NCI-H146 treated with DMSO at 0.1 percent for 48 hours (cell line): Measurements from ENCODE around the gene SLC35E3.
"Not testable (repeated sequence)": the region's sequence is repeated elsewhere in the genome, so short reads cannot be mapped to it uniquely, and the experiment has no call there.

ENCODE experiments used
- DNase-seq: peaks from one replicate; lab custom pipeline; 2025; ENCODE audit not compliant: unreplicated experiment; lab: John Stamatoyannopoulos, UW

SLC35E3 gene

GRCh38 chr12:68811573-68811972 is 65.6 kb downstream of the SLC35E3 start:
- DNase-seq: not testable (repeated sequence)

- DNase-seq: no peak
Measured at GRCh38 chr12:68812553-68813241, 66.7 kb downstream of the SLC35E3 start.

GRCh38 chr12:68813242-68813593 is 67.2 kb downstream of the SLC35E3 start:
- no peak for DNase-seq

- no peak for DNase-seq
Measured at GRCh38 chr12:68814490-68815231, 68.7 kb downstream of the SLC35E3 start.

GRCh38 chr12:68815232-68815927 is 69.4 kb downstream of the SLC35E3 start:
- no peak for DNase-seq

- DNase-seq: no peak
Measured at GRCh38 chr12:68815928-68816800, 70.2 kb downstream of the SLC35E3 start.

GRCh38 chr12:68819481-68819880 is 73.5 kb downstream of the SLC35E3 start:
- DNase-seq: not testable (repeated sequence)

- no peak for DNase-seq
Measured at GRCh38 chr12:68821357-68822188, 75.6 kb downstream of the SLC35E3 start.

- DNase-seq: no peak
Measured at GRCh38 chr12:68823696-68824095, 77.7 kb downstream of the SLC35E3 start.

GRCh38 chr12:68824131-68824530 is 78.2 kb downstream of the SLC35E3 start:
- DNase-seq: no peak

- no peak for DNase-seq
Measured at GRCh38 chr12:68824597-68825250, 78.7 kb downstream of the SLC35E3 start.

- DNase-seq: no peak
Measured at GRCh38 chr12:68825569-68826217, 79.7 kb downstream of the SLC35E3 start.

GRCh38 chr12:68827895-68828671 is 82.1 kb downstream of the SLC35E3 start:
- DNase-seq: no peak

- no peak for DNase-seq
Measured at GRCh38 chr12:68828672-68829068, 82.7 kb downstream of the SLC35E3 start.
